GM19395 (cell line): ENCODE data around the gene DNAJC2.
"Not testable (repeated sequence)": the region's sequence is repeated elsewhere in the genome, so short reads cannot be mapped to it uniquely, and the experiment has no call there.

Source experiments
- ATAC-seq: cut with Tn5 transposase; IDR thresholded peaks from one replicate; pipeline ENCODE4 v1.9.1; 2021; ENCODE audit warnings: mild to moderate bottlenecking, moderate library complexity; ENCODE audit not compliant: unreplicated experiment

The DNAJC2 gene

DNA sequence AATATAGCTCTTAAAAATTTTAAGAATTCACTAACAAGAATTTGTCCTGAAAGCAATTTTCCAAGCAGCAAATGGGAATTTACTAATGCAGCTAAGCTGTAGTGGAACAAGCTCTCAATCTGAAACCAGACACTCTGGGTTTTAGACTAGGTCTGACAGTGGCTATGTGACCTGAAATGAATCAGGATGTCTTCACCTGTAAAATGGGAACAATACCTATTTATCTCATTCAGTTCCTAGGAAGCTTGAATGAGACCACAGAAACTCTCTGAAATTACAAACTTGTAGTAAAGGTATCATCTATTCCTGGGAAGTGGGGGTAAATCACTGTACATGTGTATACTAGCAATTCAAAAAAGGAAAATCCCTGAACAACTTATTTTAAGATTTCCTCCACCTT lies 1.2 kb downstream of the DNAJC2 start:
- no peak for ATAC-seq

DNA sequence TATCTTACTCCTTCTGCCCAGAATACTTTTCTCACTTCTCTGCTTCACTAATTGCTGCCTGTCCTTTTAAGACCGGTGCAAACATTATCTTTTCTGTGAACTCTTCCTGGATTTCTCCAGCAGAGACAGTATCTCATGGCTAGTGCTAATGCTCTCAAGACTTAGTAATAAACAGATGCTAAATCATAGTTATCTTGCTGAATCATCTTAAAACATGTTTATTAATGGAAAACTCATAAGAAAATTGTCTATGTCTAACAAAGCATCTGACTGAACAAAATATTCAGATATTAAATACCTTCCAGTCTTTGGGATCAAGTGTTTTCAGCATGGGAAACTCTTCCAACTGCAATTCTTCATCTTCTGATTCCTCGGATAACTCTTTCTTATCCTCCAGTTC lies 3.1 kb downstream of the DNAJC2 start:
- ATAC-seq: no peak

DNA sequence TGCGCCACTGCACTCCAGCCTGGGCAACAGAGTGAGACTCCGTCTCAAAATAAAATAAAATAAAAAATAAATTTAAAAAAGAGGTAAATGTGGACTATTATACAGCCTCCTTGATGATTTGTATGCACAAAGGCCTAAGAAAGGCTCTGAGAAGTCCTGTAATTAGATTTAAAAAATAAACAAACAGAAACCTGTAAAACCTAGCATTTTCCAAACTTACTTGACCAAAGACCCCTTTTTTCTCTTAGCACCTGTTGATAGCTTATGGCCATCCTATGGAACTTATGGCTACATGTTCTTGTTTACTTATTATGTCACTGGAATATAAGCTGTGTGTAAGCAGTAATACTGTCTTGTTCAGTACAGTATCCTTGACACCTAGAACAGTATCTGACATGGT lies 5.7 kb downstream of the DNAJC2 start:
- no peak for ATAC-seq

DNA sequence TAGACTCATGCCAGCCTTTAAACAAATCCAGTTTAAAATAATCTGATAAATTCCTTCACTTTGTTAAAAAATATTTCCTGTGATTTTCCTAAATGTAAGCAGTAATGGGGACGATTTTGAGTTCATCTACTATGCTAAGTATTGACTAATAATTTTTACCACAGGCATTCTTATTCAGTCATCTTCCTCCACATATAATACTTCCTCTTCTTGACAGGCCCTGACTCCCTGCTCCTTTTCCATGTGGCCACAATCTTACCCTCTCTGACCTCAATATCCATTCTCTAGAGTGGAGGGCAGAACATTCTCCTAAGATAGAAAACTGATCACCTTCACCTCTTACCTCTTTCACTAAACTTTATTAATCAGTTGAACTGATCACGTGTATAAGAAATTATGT lies 7.8 kb downstream of the DNAJC2 start:
- ATAC-seq: no peak

DNA sequence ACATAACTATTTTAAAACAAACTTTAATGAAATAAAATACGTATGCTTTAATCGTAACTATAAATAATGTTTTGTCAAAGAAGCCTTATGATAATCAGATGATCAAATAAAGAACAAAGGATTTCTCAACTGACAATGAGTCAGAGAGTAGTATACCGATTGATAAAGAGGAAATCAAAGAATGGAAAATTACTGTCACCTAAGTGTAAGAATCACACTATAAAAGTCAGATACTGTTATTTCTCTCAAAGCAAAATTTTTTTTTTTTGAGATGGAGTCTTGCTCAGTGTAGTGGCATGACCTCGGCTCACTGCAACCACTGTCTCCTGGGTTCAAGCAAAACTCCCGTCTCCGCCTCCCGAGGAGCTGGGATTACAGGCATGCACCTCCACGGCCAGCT lies 18.8 kb downstream of the DNAJC2 start:
- ATAC-seq: no peak

DNA sequence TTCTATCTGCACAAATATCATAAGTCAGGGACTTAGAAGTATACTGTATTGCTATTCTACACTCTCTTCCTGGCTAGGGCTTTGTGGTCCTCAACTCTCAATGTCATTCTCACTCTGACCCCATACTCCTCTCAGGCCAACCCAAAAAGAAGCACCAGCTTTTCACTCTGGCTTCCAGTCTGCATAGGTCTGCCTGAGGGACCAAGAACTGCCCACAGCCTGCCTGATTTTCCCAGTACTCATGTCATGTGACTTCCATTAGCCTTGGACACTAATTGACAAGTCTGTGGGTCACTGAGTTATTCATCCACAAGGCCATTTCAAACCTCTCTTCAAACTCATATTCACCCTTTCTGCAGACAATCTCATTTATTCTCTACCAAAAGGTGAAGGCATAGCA lies 27.6 kb downstream of the DNAJC2 start:
- ATAC-seq: no peak

DNA sequence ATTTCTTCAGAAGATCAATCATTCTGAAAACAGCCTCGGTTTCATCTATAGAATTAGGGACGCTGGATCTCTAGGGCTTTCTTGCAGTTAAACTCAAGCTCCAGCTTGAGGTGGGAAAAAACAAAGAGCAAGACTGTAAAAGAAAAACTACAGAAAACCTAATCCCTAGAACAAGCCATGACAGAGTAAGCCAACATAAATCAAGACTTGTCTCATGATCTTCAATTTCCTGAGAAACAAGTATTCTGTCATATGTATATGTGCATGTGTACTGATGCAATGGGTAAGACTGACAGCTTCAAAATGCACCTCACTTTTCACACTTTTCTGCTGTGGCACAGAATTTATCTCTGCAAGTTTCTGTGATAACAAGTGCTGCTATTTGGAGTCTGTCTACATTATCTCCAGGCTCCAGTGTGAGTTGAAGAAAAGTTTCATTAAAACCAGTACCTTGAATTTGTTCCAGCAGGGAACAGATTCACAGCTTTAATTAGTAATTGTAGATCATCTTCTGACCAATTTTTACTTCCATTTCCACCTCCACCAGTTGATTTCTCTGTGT lies 28.1 kb downstream of the DNAJC2 start:
- no peak for ATAC-seq

DNA sequence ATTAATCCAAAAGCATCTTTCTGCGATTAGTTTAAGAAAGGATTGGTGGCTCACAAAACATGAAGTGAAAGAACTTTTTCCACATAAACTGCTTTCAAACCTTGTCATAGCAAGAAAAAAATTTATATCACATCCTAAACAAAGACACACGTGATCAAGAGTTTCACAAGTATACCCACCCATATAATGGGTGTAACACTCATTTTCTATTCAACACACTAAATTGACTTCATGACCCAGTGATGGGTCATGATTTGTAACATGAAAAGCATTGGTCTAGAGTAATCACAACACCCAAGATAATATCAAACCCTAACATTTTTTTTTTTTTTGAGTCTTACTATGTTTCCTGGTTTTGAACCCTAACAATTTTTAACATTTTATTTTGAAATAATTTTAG lies 29.7 kb downstream of the DNAJC2 start:
- no peak for ATAC-seq

DNA sequence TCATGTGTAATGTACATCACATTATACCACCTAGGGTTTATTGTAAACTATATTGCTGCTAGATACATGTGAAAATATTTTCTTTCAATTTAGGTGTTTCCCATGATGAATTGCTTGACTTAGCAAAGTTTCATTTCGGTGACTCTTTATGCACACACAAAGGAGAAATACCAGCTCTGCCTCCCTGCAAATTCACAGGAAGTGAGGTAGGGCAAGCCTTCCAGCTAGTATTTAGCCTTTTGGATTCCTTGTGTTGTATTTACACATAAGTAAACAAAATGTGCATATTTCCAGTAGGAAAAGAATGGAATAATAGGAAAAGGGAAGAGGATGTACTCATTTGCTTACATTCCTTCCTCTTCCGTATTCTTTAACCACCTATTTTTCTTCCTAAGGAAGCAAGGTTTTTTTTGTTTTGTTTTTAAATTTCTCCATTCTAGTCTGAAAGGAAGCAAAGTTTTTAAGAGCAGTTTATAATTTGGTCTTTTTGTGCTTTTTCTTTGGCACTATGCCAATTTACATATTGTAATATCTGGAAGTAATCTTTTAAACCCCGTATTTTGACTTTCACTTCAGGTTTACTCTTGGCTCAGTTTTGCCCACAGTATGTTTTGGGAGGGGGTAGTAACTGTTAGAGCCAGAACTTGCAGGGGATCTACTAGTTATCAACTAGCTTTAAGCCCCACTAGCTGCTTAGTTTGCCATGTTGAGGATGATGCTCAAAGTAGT lies 36.9 kb downstream of the DNAJC2 start:
- ATAC-seq: no peak

DNA sequence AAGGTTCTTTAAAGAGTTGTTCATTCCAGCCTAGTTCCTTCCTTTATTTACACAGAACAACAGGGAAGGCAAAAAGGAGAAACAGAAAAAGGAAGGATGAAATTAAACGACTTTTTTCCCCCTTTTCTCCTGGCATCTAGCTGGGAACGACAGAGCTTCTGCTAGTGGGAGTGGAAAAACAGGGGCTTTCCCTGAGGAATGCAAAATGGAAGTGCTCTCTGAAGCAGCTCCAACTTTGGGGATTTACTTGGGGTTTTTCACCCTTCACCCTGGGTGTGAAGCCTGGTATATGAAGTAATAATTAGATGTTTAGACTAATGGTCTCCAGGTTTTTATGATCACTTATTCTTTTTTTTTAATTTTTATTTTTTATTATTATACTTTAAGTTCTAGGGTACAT lies 43.1 kb downstream of the DNAJC2 start:
- ATAC-seq: no peak

DNA sequence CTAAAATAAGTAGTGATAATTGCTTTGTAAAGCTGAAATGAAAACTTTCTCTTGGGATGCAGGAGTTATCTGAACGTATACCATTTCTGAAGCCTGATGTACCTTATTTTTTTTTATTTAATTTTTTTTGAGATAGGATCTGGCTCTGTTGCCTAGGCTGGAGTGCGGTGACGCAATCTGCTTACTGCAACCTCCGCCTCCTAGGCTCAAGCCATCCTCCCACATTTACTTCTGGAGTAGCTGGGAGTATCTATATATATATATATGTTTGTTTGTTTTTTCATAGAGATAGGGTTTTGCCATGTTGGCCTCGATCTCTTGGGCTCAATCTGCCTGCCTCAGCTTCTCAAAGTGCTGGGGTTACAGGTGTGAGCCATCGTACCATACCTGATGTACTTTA lies 44.9 kb downstream of the DNAJC2 start:
- ATAC-seq: no peak

DNA sequence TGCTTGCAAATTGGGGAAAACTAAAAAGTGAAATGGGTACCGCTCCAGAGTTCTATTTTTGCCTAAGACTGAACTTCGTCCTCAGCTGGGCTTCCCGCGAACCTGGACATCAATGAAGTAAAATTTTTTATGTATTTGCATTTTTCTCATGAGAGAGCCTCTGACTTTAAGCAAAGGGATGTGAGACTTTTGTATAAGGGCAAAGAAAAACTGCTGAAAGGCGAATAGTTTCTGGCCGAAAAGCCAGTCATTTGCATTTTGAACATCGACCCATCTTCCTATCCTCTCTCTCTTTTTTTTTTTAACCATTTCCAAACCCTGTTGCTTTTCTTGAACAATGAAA lies 46.8 kb downstream of the DNAJC2 start:
- peak; percentile 30 for ATAC-seq

DNA sequence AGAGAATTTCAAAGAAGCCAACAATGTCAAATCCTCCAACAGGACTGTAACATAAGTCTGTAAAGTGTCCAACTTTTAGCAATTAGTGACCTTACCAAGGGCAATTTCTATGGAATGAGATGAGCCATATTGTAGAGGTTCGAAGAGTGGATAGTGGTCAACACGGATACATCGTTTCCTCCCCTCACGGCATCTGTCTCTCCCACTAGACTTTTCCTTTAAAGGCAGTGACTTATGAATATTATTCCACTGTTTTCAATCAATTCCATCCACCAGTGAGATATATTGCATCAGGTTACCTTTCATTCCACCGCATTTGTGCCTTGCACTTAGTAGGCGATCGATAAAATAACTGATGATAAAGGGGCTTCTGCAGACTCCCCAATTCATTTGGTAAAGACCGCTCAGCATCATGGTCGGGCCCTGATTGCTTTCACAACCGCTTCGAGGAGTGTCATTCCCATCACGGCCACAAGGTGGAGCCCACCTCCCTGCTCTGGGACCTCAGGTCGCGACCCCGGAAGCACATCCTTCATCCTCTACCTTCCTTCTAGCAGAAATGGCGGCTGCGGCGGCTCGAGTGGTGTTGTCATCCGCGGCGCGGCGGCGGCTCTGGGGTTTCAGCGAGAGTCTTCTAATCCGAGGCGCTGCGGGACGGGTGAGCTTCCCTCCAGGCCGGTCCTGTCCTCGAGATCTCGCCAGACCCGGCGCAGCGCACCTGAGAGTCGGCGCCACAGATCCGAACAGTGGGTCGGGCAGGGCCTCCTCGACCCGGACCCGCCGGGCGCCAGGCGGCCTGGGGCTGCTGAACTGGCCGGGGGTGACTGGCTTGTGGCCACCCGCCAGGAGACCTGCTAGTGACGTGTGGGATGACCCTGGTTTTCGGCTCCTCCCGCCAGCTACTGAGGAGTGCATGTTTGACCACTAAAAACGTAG lies 47.4 kb downstream of the DNAJC2 start, which contains the start of gene PMPCB:
Gene PMPCB (plus strand): TSS at position 535 of the 936 bp plus-strand sequence. CDS start 25 bp downstream, at position 560.
- peak; percentile 96 for ATAC-seq

DNA sequence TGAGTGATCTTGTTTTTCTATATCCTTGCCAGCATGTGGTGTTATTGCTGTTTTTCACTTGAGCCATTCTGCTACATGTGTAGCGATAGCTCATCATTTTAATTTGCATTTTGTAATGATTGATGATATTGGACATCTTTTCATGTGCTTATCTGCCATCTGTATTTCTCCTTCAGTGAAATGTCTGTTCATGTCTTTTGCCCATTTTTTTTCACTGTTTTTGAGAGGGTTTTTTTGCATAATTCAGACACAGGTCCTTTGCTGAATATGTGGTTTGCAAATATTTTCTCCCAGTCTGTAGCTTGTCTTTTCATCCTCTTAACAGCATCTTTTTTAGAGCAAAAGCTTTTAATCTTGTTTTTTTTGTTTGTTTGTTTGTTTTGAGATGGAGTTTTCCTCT lies 51.0 kb downstream of the DNAJC2 start:
- ATAC-seq: no peak

DNA sequence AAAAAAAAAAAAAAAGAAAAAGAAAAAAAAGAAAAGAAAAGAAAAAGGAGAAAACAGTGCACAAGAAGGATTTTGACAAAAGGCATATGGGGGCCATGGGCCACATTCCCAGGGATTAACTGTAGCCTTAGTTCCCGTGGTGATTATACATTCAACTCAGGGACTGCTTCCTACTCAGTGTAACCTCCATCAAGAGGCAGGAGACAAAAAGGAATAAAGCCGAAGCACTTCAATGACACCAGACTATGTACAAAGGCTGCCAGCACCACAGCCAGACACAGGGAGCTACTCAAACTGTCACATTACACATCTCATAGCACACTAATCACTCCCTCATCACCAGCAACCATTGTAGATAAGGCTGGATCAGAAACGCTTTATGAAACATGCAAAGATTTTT lies 52.4 kb downstream of the DNAJC2 start:
- ATAC-seq: no peak

DNA sequence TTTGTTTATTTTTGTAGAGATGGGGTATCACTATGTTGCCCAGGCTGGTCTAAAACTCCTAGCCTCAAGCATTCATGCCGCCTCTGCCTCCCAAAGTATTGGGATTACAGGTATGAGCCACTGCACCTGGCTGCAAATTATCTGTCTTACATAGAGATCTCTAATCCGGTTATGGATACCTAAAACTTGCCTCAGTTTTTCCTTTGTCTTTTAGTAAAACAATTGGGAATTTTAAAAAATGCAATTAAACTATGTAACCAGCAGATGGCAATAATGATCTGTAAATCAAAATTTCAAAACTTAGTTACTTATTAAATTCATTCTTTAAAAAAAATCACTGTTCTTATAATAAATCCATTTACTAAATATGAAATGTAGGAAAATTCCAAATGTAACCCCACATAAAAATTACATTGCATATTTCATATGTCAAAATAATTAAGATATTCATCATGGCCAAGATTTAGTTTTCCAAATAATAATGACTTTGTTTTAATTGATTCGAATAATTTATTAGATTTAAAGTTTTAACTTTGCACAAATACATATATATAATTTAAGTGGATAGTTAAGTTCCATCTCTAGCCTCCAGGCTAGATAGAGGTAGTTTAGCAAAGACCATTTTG lies 61.7 kb downstream of the DNAJC2 start:
- not testable (repeated sequence) for ATAC-seq

DNA sequence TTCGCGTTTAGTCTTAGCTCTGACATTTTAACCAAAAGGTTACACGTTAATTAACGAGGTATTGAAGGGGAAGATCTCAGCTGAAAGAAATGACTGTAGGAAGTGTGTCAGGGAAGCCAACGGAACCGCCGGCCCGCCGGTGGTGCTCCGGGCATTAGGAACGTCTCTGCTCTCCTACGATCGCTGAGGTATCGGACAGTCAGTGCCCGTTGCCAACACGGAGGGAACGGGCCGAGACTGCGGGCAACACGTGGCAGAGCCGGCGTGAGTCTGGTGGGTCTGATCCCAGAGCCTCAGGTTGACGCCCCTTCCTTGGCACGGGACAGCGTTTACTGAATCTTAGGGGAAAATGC lies 63.8 kb downstream of the DNAJC2 start:
- peak; percentile 21 for ATAC-seq

DNA sequence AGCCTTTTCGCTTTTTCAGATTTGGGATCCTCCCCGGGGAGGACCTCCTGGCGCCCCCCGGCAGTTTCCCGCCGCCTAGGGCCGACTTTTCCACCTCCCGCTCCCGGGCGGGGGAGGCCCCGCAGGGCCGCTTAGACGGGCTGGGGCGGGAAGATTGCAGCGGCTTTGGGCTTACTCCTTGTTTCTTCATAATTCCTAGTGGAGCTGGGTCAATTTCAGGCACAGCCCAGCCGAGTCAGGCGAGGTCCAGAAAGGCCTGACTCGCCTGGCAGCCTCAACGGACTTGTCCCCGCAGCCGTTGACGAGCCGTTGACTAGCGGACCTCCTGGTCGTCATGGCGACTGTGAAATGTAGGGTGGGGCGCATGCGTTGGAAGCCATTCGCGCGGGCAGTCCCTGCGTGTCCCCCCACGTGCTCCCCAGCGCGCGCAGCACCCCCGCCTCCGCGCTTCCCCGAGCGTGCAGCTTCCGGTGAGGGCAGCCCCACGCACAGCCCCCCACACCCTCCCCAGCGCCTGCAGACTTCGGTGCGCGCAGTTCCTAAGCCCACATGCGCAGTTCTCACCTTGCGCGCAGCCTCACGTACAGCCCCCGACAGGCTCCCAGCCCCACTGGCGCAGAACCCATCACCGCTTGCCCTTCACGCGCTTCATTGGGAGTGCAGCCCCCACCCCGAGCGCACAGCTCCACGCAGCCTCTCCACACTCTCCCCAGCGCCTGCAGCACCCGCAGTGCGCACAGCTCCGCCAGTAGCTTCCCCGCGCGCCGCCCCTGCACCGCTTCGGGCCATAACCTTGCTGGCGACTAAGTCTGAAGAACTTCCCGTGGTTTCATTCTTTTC lies 64.4 kb downstream of the DNAJC2 start:
- ATAC-seq: peak; percentile 96

DNA sequence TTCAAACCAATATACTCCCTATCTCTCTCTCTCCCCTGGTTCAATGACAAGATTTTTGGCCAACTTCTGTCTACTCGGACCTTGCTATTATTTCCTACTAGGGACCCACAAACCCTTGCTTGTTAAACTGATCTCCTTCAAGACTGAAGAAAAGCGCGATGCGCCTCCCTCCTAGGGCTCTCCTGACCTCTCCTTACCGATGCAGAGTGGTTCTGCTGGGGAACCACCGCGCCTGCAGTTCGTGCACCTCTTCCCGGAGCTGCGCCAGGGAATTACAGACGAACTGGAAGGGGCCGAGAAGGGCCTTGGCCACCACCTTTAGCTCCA lies 65.0 kb downstream of the DNAJC2 start:
- peak; percentile 61 for ATAC-seq

DNA sequence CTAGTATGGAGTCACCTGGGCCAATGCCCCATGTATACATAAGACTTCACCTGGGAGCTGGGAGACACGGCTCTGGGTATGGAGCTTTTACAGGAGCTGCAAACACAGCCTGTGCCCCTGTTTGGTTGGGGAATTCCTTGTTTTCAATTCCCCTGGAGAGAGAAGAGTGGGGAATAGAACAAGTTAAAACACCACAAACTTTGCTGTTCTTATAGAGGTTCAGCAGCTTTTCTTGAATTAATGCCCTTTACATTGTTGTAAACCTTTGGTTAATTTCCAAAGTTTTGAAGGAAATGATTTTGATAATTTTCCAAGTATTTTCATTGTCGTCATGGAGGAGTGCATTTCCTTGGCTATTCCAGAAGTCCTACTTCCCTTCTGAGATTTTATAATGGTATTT lies 66.4 kb downstream of the DNAJC2 start:
- ATAC-seq: not testable (repeated sequence)

DNA sequence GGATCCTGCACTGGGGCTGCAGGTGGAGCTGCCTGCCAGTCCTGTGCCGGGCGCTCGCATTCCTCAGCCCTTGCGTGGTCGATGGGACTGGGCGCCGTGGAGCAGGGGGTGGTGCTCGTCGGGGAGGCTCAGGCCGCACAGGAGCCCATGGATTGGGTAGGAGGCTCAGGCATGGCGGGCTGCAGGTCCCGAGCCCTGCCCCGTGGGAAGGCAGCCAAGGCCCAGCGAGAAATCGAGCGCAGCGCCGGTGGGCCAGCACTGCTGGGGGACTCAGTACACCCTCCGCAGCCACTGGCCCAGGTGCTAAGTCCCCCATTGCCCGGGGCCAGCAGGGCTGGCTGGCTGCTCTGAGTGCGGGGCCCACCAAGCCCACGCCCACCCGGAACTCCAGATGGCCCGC lies 69.7 kb downstream of the DNAJC2 start:
- ATAC-seq: not testable (repeated sequence)
